Activated CD4-positive, alpha-beta T cell treated with anti-CD3 and anti-CD28 coated beads, Interleukin-2, Interleukin-6, amounts not matched to agents 100 ng/mL and 50 ng/mL, durations not matched to agents 16 hours and 8 hours (primary cell): ENCODE results near the gene KIF27.
"Not testable (repeated sequence)": the region's sequence is repeated elsewhere in the genome, so short reads cannot be mapped to it uniquely, and the experiment has no call there.

Experiments
- DNase-seq: peaks from one replicate; pipeline ENCODE4 v3.0.0-alpha.2; 2020

The KIF27 gene

GRCh38 chr9:83804454-83804853 lies 116.8 kb downstream of the KIF27 start:
- not testable (repeated sequence) for DNase-seq

GRCh38 chr9:83803941-83804340 lies 117.3 kb downstream of the KIF27 start:
- DNase-seq = not testable (repeated sequence)

- DNase-seq = no peak
Observed at GRCh38 chr9:83800236-83801033, 120.8 kb downstream of the KIF27 start.

- DNase-seq = no peak
Observed at GRCh38 chr9:83794051-83794450, 127.2 kb downstream of the KIF27 start.

- no peak for DNase-seq
Observed at GRCh38 chr9:83792746-83793145, 128.5 kb downstream of the KIF27 start.
